ENCODE measurements around the gene GP2. TPM values are rescaled to one million over a fixed set of nuclear protein-coding genes. Genes with fewer than 3 reads are reported as not detected.

The GP2 gene
- total RNA-seq, 1 donor from 2014 or later = not detected

- DNase-seq (ENCODE audit: extremely low spot score, unreplicated experiment) = no peak
- Mint-ChIP-seq H3K4me1 (ENCODE audit: unreplicated experiment) (no peaks in the 10 kb centered on the region), H3K27ac (ENCODE audit: unreplicated experiment) (no peak overlapping the region), H3K36me3 (ENCODE audit: unreplicated experiment) (no peaks in the 10 kb centered on the region), H3K27me3 (ENCODE audit: unreplicated experiment) (no peaks in the 10 kb centered on the region), H3K4me3 (ENCODE audit: unreplicated experiment) (no peak overlapping the region), H3K9me3 (ENCODE audit: unreplicated experiment) (peaks cover under 1% of the 10 kb centered on the region)
- TF ChIP-seq, protein P1, sequence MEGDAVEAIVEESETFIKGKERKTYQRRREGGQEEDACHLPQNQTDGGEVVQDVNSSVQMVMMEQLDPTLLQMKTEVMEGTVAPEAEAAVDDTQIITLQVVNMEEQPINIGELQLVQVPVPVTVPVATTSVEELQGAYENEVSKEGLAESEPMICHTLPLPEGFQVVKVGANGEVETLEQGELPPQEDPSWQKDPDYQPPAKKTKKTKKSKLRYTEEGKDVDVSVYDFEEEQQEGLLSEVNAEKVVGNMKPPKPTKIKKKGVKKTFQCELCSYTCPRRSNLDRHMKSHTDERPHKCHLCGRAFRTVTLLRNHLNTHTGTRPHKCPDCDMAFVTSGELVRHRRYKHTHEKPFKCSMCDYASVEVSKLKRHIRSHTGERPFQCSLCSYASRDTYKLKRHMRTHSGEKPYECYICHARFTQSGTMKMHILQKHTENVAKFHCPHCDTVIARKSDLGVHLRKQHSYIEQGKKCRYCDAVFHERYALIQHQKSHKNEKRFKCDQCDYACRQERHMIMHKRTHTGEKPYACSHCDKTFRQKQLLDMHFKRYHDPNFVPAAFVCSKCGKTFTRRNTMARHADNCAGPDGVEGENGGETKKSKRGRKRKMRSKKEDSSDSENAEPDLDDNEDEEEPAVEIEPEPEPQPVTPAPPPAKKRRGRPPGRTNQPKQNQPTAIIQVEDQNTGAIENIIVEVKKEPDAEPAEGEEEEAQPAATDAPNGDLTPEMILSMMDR (IDR thresholded peaks at IDR 0.05) = no peak
Measured at GRCh38 chr16:20334396-20334795, 7.1 kb upstream of the GP2 start.

- DNase-seq (ENCODE audit: extremely low spot score, unreplicated experiment) = no peak
- Mint-ChIP-seq H3K4me1 (ENCODE audit: unreplicated experiment) (no peaks in the 10 kb centered on the region), H3K36me3 (ENCODE audit: unreplicated experiment) (no peaks in the 10 kb centered on the region), H3K27ac (ENCODE audit: unreplicated experiment) (no peak overlapping the region), H3K27me3 (ENCODE audit: unreplicated experiment) (no peaks in the 10 kb centered on the region), H3K4me3 (ENCODE audit: unreplicated experiment) (no peak overlapping the region), H3K9me3 (ENCODE audit: unreplicated experiment) (peaks cover 6% of the 10 kb centered on the region)
- TF ChIP-seq, protein P1 (IDR thresholded peaks at IDR 0.05) = no peak
Measured at GRCh38 chr16:20333120-20333519, 5.8 kb upstream of the GP2 start.

DNA sequence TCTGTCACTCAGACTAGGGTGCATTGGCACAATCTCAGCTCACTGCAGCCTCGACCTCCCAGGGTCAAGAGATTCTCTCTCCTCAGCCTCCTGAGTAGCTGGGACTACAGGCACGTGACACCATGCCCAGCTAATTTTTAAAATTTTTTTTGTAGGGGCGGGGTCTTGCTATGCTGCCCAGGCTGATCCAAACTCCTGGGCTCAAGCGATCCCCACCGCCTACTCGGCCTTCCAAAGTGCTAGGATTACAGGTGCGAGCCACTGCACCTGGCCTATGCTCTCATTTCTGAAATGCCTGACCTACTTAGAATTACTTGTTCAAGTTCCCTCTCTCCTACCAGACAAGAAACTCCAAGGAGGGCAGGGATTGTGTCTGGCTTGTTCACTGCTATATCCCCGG, 5.1 kb upstream of the GP2 start:
- DNase-seq (ENCODE audit: extremely low spot score, unreplicated experiment) = no peak
- Mint-ChIP-seq H3K36me3 (ENCODE audit: unreplicated experiment) (no peaks in the 10 kb centered on the region), H3K27me3 (ENCODE audit: unreplicated experiment) (no peaks in the 10 kb centered on the region), H3K9me3 (ENCODE audit: unreplicated experiment) (peaks cover 6% of the 10 kb centered on the region), H3K4me3 (ENCODE audit: unreplicated experiment) (no peak overlapping the region), H3K4me1 (ENCODE audit: unreplicated experiment) (no peaks in the 10 kb centered on the region), H3K27ac (ENCODE audit: unreplicated experiment) (no peak overlapping the region)
- TF ChIP-seq, protein P1 (IDR thresholded peaks at IDR 0.05) = no peak

DNA sequence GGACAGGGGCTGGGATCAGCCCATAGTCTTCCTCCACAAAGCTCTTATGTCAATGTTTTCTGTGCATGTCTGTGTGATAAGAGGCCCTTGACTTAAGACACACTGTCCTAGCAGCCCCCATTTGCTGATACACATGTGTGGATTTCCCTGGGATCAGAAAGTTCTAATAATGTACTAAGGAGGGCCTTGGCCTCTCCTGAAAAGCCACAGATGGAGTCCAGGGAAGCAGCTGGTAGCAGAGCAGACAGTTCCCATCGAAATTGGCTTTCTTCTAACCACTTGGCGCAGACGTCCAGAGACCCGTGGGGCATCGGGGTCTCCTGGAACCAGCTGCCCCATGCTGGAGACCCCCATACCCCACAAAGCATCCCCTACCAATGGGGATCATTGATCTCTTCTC, 4.3 kb upstream of the GP2 start:
- TF ChIP-seq, protein P1 (IDR thresholded peaks at IDR 0.05) = no peak
- Mint-ChIP-seq H3K4me1 (ENCODE audit: unreplicated experiment) (no peaks in the 10 kb centered on the region), H3K27me3 (ENCODE audit: unreplicated experiment) (no peaks in the 10 kb centered on the region), H3K9me3 (ENCODE audit: unreplicated experiment) (peaks cover 10% of the 10 kb centered on the region), H3K36me3 (ENCODE audit: unreplicated experiment) (no peaks in the 10 kb centered on the region), H3K27ac (ENCODE audit: unreplicated experiment) (no peak overlapping the region), H3K4me3 (ENCODE audit: unreplicated experiment) (no peak overlapping the region)
- DNase-seq (ENCODE audit: extremely low spot score, unreplicated experiment) = no peak

- Mint-ChIP-seq H3K4me1 (ENCODE audit: unreplicated experiment) (no peaks in the 10 kb centered on the region), H3K36me3 (ENCODE audit: unreplicated experiment) (no peaks in the 10 kb centered on the region), H3K4me3 (ENCODE audit: unreplicated experiment) (no peak overlapping the region), H3K27me3 (ENCODE audit: unreplicated experiment) (no peaks in the 10 kb centered on the region), H3K27ac (ENCODE audit: unreplicated experiment) (no peak overlapping the region), H3K9me3 (ENCODE audit: unreplicated experiment) (peaks cover 10% of the 10 kb centered on the region)
- no peak for DNase-seq (ENCODE audit: extremely low spot score, unreplicated experiment)
- TF ChIP-seq, protein P1 (IDR thresholded peaks at IDR 0.05) = no peak
Measured at GRCh38 chr16:20329392-20330138, 2.3 kb upstream of the GP2 start.
